ENCODE measurements around the gene HLA-A. TPM values are rescaled to one million over a fixed set of nuclear protein-coding genes. Genes with fewer than 3 reads are reported as not detected.

HLA-A gene
- total and polyA plus RNA-seq, 10 donors = 1,154 to 1,886 (median 1,581) TPM

GRCh38 chr6:29907637-29908340 is 34.5 kb upstream of the HLA-A start:
- no peak for DNase-seq
- H3K9me3 ChIP-seq = no peaks in the 10 kb centered on the region
- H3K27ac ChIP-seq = no peak overlapping the region
- no peak overlapping the region for H3K4me3 ChIP-seq
- H3K36me3 ChIP-seq = no peaks in the 10 kb centered on the region
- no peaks in the 10 kb centered on the region for H3K4me1 ChIP-seq
- 15 to 62% (median 56%) methylated on average over 4 to 6 of the region's 6 CpGs; no CpG with 5 or more reads in 1 of the 5 donors for WGBS, 5 donors
- no peaks in the 10 kb centered on the region for H3K27me3 ChIP-seq (replicated peaks in 1 of 7)
- intact Hi-C loops (cut with DNase I; ENCODE audit: low total_unique reads) = no loop called here
- TF ChIP-seq POLR2AphosphoS5 (IDR thresholded peaks at IDR 0.05) (no peak), POLR2A (IDR thresholded peaks at IDR 0.05) (no peak)
- TF ChIP-seq, protein P1, sequence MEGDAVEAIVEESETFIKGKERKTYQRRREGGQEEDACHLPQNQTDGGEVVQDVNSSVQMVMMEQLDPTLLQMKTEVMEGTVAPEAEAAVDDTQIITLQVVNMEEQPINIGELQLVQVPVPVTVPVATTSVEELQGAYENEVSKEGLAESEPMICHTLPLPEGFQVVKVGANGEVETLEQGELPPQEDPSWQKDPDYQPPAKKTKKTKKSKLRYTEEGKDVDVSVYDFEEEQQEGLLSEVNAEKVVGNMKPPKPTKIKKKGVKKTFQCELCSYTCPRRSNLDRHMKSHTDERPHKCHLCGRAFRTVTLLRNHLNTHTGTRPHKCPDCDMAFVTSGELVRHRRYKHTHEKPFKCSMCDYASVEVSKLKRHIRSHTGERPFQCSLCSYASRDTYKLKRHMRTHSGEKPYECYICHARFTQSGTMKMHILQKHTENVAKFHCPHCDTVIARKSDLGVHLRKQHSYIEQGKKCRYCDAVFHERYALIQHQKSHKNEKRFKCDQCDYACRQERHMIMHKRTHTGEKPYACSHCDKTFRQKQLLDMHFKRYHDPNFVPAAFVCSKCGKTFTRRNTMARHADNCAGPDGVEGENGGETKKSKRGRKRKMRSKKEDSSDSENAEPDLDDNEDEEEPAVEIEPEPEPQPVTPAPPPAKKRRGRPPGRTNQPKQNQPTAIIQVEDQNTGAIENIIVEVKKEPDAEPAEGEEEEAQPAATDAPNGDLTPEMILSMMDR (IDR thresholded peaks at IDR 0.05 in 8 of 11, conservative IDR thresholded peaks at IDR 0.05 in 3 of 11) = no peak

DNA sequence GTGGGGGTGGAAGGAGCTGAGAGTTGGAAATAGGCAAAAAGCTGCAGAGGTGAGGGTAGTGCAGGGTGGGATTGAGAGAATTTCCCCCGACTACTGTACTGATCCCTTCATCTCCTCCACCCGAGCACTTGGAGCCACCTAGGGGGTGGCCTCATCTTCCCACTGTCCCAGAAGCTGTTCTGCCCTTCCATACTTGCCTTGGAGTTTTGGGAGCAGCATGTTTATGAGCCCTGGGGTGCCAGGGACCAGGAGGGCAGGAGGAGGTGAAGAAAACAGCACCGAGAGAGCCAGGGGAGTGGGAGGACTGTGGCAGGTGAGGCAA is 34.0 kb upstream of the HLA-A start:
- WGBS, 5 donors = 77 to 93% (median 91%) methylated on average over 3 of the region's 3 CpGs; no CpG with 5 or more reads in 1 of the 5 donors
- H3K4me1 ChIP-seq = no peaks in the 10 kb centered on the region
- no peak overlapping the region for H3K4me3 ChIP-seq
- TF ChIP-seq POLR2A (IDR thresholded peaks at IDR 0.05) = no peak
- TF ChIP-seq, protein P1 (IDR thresholded peaks at IDR 0.05 in 8 of 11, conservative IDR thresholded peaks at IDR 0.05 in 3 of 11) = no peak
- no peak for TF ChIP-seq POLR2AphosphoS5 (IDR thresholded peaks at IDR 0.05)
- H3K36me3 ChIP-seq = no peaks in the 10 kb centered on the region
- H3K27me3 ChIP-seq (replicated peaks in 1 of 7) = no peaks in the 10 kb centered on the region
- no peak for DNase-seq
- H3K9me3 ChIP-seq = no peaks in the 10 kb centered on the region
- no peak overlapping the region for H3K27ac ChIP-seq
- intact Hi-C loops (cut with DNase I; ENCODE audit: low total_unique reads) = no loop called here

DNA sequence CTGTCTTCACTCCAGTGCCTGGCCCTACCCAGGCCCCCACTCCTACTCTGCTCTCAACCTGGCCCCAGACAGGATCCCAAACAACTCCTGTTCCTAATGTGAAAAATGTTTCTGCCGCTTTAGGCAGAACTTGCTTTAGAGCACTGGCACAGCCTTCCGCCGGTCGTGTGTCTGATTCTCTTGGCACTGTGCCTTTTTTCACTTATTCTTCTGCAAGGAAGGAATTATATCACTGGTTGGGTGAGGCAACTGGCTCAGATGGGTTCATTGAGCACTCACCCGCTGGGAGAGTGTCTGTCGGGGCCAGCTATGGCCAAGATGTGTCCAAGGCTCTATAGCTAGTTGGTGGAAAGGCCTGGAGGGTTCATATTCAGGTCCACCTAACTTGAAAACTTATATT is 33.6 kb upstream of the HLA-A start:
- 39 to 71% (median 58%) methylated on average over 6 of the region's 6 CpGs; no CpG with 5 or more reads in 1 of the 5 donors for WGBS, 5 donors
- DNase-seq = no peak
- no peaks in the 10 kb centered on the region for H3K27me3 ChIP-seq (replicated peaks in 1 of 7)
- intact Hi-C loops (cut with DNase I; ENCODE audit: low total_unique reads) = no loop called here
- H3K27ac ChIP-seq = no peak overlapping the region
- no peak overlapping the region for H3K4me3 ChIP-seq
- no peaks in the 10 kb centered on the region for H3K36me3 ChIP-seq
- TF ChIP-seq POLR2AphosphoS5 (IDR thresholded peaks at IDR 0.05) = no peak
- TF ChIP-seq, protein P1 (IDR thresholded peaks at IDR 0.05 in 8 of 11, conservative IDR thresholded peaks at IDR 0.05 in 3 of 11) = no peak
- TF ChIP-seq POLR2A (IDR thresholded peaks at IDR 0.05) = no peak
- no peaks in the 10 kb centered on the region for H3K4me1 ChIP-seq
- H3K9me3 ChIP-seq = no peaks in the 10 kb centered on the region

DNA sequence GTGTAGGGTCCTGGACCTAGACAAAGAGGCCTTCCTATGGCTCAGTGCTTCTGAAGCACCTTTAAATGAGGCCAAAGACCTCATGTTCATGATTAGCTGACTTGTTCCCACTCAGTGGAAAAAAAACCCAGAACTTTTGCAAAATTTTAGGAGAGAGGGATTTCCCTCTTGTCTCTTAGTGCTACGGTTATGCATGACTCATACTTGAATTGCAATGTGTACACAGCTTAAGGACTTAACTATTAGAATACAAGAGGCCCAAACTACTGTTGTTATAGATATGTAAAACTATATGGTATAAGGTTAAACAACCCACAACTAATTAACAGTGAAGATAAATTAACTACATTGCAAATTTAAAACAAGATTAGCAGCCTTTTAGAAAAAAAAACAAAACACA is 32.3 kb upstream of the HLA-A start:
- WGBS, 5 donors = 27 to 69% (median 40%) methylated on average over 1 of the region's 1 CpG; no CpG with 5 or more reads in 1 of the 5 donors
- Histone ChIP-seq H3K4me3 (no peak overlapping the region), H3K27me3 (replicated peaks in 1 of 7) (no peaks in the 10 kb centered on the region), H3K4me1 (no peaks in the 10 kb centered on the region), H3K27ac (no peak overlapping the region), H3K9me3 (no peaks in the 10 kb centered on the region), H3K36me3 (no peaks in the 10 kb centered on the region)
- intact Hi-C loops (cut with DNase I; ENCODE audit: low total_unique reads) = no loop called here
- no peak for DNase-seq
- TF ChIP-seq POLR2AphosphoS5 (IDR thresholded peaks at IDR 0.05) (no peak), POLR2A (IDR thresholded peaks at IDR 0.05) (no peak)
- TF ChIP-seq, protein P1 (IDR thresholded peaks at IDR 0.05 in 8 of 11, conservative IDR thresholded peaks at IDR 0.05 in 3 of 11) = no peak
